Measurements from ENCODE around the gene SOBP.

Gene SOBP

DNA sequence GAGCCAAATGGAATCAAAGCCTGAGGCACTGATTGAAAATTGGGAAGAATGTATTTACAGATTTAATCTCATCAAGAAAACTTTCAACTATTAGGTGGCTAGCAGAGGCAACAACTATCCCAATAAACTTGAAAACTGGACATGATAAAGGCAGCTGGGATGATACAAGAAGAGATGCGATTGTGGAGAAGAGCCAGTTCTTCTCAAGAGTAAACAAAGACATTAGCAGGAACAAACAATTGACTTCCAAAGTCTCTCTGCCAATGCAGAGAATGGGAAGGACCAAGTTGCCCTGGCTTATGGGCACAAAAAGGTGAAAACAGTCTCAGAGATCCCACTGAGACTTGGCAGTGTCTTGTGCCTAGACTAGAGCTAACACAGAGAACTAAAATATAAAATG is 132.4 kb downstream of the SOBP start:
- DNase-seq, result no peak

GRCh38 chr6:107624050-107624449 is 134.1 kb downstream of the SOBP start:
- DNase-seq, result no peak

- no peak for DNase-seq
Measured at GRCh38 chr6:107624541-107624940, 134.6 kb downstream of the SOBP start.

GRCh38 chr6:107625264-107625663 is 135.3 kb downstream of the SOBP start:
- DNase-seq, result no peak

DNA sequence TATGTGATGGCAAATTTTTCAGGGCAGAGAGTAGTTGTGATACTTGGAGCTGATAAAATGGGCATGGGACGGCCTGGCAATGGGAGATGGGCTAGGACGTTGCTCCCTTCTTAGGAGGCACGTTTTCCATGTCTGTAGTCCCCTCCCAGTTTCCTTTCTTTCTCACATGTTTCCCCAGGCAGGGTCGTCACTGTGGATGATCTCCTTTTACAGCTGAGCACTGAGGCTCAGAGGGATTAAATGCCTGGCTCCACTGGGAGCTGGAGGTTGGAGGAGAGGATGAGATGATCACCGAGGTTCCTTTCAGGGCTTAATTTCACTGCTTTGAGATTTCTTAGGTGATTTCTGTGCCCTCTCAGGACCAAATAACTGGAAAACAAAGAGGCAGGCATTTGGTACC is 136.7 kb downstream of the SOBP start:
- no peak for DNase-seq

GRCh38 chr6:107627969-107628368 is 138.1 kb downstream of the SOBP start:
- no peak for DNase-seq

DNA sequence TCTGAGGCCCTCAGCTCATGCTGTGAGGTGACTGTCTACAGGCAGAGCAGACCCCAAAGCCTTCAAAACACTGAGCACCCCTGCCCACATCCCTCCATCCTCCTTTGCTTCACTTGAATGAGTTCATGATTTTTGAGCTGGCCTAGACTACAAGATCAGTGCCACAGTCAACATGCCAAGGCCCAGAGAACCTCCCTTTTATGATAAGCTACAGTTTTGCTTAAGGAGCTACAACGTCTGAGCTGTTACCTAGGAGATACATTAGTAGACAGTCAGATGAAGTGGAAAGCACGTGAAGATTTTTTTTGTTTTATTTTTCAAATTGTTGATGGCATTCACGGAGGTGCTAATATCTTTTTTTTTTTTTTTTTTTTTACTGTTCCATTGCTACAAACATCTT is 139.0 kb downstream of the SOBP start:
- no peak for DNase-seq

DNA sequence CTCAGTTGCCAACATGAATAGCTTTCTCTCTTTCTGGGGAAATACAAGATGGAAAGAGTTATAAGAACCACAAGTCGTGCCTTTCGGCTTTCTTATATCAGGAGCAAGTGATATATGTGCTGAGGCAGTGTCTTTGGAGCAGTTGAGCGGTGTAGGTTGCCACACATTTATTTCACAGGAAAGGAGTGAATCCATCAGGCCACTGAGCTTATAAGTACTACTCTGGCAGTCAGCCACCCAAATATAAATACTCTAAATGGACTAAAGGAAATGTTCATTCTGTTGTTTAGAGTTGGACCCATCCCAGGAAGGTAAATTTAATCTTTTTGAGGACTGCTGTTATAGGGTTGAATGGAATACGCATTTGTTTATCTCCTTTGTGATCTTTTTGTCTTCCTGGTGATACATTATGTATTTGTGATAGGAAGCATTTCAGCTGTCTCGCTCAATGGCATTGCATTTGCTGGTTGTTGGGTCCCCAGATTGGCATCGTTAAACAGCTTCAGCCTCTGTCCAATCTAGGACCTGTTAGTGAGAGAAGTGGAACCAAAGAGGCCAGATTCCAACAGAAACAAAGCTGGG is 139.7 kb downstream of the SOBP start:
- no peak for DNase-seq

DNA sequence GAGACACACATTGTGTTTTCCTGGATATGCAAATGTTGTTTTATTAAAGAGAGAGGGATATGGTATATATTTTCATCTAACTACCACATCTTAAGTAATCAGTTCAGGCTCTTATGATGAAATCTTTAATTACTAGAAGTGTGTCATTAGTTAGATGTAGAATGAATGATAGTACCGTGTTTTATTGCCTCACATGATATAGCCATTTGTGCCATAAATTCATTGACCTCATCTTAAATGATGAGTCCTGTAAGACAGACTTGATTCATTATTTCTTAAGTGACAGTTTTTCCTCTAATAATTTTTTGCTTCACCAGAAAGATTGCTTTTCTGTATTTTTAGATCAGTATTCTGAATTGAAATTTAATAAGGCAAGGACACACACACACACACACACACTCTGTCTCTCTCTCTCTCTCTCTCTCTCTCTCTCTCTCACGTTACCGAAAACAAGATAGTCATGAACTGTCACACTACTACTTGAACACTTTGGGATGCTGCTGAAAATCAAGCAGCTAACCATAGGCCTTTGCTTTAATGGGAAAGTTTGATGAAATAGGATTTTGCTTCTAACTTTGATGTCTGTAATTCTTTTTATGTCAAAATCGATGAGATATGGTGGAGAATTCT is 140.5 kb downstream of the SOBP start:
- no peak for DNase-seq

DNA sequence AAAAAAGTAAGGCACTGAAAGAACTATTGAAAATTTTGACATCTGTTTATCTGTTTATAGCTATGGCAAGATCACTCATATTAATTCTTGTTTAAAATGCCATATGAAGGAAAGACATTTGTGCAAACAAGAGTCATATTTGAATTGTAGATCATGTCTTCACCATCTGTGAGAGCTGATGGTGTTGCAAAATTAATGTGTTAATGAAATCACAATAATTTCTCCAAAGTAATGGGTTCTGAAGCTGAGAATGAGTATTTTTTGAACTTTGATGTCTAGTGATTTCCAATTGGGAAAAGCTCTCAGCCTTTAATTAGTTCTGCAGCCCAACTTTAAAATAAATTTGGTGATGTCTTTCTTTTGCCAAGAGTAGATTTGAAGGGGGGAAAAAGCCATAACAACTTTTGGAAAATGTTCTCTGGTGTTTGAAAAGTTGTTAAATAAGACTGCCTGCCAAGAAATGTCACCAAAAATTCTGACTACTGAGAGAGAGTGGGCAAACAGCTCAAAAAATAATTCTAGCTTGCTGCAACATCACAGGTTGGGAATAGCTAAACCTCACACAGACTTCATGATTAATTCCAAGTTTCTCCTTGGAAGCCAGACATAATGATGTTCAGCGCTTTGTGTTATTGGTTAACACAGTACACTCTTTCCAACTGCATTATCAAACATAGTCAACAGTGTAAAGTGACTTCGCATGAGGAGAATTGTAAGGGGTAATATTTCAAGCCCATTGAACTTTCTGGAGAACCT is 142.6 kb downstream of the SOBP start:
- no peak for DNase-seq

DNA sequence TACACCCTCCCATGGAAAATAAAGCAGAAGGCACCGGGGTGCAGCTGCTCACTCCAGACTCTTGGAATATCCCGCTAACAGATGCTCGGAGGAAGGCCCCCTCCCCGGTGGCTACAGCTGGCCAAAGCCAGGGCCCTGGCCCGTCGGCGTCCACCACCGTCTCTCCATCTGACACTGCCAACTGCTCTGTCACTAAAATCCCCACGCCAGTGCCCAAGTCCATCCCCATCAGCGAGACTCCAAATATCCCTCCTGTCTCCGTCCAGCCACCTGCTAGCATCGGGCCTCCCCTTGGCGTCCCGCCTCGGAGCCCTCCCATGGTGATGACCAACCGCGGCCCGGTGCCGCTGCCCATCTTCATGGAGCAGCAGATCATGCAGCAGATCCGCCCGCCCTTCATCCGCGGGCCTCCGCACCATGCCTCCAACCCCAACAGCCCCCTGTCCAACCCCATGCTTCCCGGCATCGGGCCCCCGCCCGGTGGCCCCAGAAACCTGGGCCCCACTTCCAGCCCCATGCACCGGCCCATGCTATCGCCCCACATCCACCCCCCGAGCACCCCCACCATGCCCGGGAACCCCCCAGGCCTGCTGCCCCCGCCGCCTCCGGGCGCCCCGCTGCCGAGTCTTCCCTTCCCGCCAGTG is 143.9 kb downstream of the SOBP start:
- DNase-seq, result no peak

DNA sequence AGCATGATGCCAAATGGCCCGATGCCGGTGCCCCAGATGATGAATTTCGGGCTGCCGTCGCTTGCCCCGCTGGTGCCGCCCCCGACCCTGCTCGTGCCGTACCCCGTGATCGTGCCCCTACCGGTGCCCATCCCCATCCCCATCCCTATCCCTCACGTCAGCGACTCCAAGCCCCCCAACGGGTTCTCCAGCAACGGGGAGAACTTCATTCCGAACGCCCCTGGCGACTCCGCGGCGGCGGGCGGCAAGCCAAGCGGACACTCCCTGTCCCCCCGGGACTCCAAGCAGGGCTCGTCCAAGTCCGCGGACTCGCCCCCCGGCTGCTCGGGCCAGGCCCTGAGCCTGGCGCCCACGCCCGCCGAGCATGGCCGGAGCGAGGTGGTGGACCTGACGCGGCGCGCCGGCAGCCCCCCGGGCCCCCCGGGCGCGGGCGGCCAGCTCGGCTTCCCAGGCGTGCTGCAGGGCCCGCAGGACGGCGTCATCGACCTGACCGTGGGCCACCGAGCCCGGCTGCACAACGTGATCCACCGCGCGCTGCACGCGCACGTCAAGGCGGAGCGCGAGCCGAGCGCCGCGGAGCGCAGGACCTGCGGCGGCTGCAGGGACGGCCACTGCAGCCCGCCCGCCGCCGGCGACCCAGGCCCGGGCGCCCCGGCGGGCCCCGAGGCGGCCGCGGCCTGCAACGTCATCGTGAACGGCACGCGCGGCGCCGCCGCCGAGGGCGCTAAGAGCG is 144.6 kb downstream of the SOBP start:
- no peak for DNase-seq

- DNase-seq, result no peak
Measured at GRCh38 chr6:107635057-107635515, 145.2 kb downstream of the SOBP start.

DNA sequence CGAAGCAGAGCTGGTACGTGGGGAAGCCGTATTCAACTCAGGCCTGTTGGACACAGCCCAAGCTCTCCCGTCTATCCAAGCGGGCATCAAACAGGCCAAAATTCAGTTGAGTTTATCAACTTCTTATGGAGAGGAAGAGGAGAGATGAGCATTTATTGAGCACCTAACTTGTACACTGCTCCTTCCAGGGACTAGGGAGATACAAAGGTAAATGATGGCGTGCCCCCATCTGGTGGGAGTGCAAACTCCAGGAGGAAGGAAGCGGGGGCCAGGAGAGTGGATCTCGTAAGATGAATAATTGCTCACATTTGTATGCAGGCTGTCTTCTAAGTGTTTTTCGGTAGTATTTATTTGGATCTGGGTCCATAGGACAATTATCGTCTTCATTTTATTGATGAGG is 146.6 kb downstream of the SOBP start:
- DNase-seq, result no peak

- no peak for DNase-seq
Measured at GRCh38 chr6:107637316-107638315, 147.7 kb downstream of the SOBP start.

DNA sequence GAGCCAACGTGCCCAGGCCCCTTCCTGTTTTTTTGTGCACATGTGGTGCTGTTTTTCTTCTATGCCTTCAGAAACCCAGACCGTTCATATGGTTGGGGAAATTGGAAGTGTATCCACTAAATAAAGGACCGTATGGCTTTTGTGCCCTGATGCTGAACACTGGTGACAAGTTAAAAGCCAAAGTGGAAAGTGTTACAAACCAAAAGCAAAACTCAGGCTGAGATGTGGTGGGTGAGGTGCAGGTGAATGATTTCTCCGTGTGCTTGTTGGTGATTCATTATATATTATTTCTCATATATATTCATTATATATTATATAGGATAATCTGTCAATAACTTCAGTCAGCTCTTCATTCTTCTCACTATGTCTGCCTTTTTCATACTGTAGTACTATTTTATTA is 148.6 kb downstream of the SOBP start:
- no peak for DNase-seq

- no peak for DNase-seq
Measured at GRCh38 chr6:107639511-107639910, 149.6 kb downstream of the SOBP start.

- no peak for DNase-seq
Measured at GRCh38 chr6:107641071-107641470, 151.2 kb downstream of the SOBP start.

- no peak for DNase-seq
Measured at GRCh38 chr6:107641500-107641941, 151.6 kb downstream of the SOBP start.

GRCh38 chr6:107642095-107642860 is 152.4 kb downstream of the SOBP start:
- no peak for DNase-seq

DNA sequence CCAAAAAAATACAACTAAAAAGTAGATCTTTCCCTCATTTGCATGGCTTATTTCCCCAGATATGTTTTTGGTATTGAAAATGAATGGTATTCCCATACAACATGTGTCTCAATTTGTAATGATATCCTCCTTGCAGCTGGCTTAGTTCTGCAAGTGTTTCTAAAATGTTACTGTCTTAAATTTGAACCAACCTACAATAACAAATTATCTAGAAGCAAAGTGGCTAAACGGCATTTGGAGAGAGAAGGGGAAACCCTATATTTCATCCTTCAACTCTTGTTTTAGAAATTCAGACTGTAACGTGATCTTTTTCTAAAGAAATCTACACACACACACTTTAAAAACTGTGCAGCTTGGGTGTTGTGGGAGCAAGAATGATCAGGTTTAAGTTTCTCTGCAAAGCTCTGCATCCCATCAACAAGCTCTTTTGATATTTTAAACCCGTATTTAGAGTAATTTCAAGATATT is 153.0 kb downstream of the SOBP start:
- DNase-seq, result no peak
